ENCODE measurements around the gene LCN1.

Gene LCN1

DNA sequence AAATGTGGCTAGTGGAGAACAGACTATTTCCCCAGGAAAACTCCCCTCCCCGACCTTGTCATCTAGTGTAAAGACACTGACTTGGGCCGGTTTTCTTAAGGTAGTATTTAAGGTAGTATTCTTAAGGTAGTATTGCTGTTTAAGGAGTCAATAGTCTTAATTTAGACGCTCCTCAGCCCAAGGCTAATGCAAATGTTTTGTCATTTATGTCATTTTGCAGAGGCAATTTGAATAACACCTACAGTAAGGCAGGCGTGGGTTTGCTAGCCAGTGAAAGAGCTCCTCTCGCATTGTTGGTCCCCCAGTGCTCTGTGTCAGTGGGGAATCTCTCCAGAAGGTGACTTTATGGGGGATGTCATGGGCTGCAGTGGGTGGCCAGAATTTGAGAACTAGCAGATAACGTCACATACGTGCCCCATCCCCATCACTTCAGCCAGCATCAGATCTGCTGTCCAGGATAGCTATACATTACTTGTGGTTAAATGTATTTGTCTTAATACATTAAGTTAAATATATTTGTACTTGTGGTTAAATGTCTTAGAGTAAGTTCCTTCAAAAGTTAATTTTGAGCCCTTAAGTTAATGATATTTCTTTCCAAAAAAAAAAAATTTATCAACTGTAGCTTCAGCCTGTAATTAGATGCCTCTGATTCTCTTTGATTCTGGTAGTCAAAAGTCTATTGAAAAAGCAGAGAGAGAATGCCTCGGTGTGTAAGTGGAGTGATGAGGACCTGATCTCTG, 39.1 kb upstream of the LCN1 start:
- H3K27me3 ChIP-seq (ENCODE audit: insufficient read depth, low read length): no peaks in the 10 kb centered on the region
- H3K36me3 ChIP-seq (ENCODE audit: insufficient read depth, low read depth, low read length): peaks cover 38% of the 10 kb centered on the region
- no peak overlapping the region for H3K9ac ChIP-seq (ENCODE audit: low read depth, low read length)
- no peak overlapping the region for H3K4me3 ChIP-seq (ENCODE audit: low read length)
- no peak overlapping the region for H3K27ac ChIP-seq (ENCODE audit: low read length)
- H3K9me3 ChIP-seq (ENCODE audit: insufficient read depth, low read depth, low read length): no peaks in the 10 kb centered on the region
- peaks cover 4% of the 10 kb centered on the region; the same call in 1 of the 2 replicates for H3K4me1 ChIP-seq (ENCODE audit: insufficient read depth, low read length)

DNA sequence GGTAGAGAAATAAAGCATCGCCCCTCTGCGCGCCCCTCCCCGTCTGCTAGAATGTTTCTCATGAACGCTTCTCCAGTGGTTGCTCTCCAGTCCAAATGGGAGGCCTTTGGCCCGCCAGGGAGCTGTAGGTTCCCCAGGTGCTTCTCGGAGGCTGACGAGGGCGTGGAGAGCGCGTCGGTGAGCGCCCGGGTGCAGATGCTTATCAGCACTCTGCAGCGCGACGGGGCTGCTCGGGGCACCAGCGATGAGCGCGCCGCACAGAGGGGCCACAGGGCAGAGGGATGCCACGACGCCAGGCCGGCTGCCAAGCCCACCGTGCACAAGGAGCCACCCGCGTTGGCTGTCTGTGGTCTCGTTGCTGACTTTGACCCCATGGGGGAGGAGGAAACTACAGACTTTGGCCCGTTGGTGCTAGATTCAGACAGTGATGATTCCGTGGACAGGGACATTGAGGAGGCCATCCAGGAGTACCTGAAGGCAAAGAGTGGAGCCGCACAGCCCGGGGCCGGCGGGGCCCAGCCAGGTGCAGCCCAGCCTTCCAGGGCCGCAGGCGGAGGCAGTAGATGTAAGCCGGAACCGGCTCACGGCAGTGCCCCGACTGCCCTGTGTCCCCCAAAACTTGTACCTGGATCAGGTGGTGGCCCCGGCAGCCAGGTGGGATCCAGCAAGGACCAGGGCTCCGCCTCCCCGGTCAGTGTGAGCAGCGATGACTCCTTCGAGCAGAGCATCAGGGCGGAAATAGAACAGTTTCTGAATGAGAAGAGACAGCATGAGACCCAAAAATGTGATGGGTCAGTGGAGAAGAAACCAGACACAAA, 36.6 kb upstream of the LCN1 start:
- H3K27me3 ChIP-seq (ENCODE audit: insufficient read depth, low read length): no peaks in the 10 kb centered on the region
- peaks cover 49% of the 10 kb centered on the region for H3K36me3 ChIP-seq (ENCODE audit: insufficient read depth, low read depth, low read length)
- H3K27ac ChIP-seq (ENCODE audit: low read length): no peak overlapping the region
- no peaks in the 10 kb centered on the region for H3K9me3 ChIP-seq (ENCODE audit: insufficient read depth, low read depth, low read length)
- no peak overlapping the region for H3K9ac ChIP-seq (ENCODE audit: low read depth, low read length)
- H3K4me1 ChIP-seq (ENCODE audit: insufficient read depth, low read length): peaks cover 4% of the 10 kb centered on the region; the same call in 1 of the 2 replicates
- H3K4me3 ChIP-seq (ENCODE audit: low read length): no peak overlapping the region

DNA sequence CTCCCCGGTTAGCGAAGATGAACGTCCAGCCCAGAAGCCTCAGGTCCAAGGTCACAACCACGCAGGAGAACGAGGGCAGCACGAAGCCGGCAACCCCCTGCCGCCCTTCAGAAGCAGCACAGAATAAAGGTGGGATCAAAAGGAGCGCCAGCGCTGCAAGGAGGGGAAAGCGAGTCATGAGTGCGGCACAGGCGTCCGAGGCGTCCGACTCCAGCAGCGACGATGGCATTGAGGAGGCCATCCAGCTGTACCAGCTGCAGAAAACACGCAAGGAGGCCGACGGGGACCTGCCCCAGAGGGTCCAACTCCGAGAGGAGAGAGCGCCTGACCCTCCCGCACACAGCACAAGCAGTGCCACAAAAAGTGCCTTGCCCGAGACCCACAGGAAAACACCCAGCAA, 35.9 kb upstream of the LCN1 start:
- Histone ChIP-seq H3K4me3 (ENCODE audit: low read length) (no peak overlapping the region), H3K9me3 (ENCODE audit: insufficient read depth, low read depth, low read length) (no peaks in the 10 kb centered on the region), H3K9ac (ENCODE audit: low read depth, low read length) (no peak overlapping the region), H3K27ac (ENCODE audit: low read length) (no peak overlapping the region), H3K27me3 (ENCODE audit: insufficient read depth, low read length) (no peaks in the 10 kb centered on the region), H3K4me1 (ENCODE audit: insufficient read depth, low read length) (peaks cover 4% of the 10 kb centered on the region; the same call in 1 of the 2 replicates), H3K36me3 (ENCODE audit: insufficient read depth, low read depth, low read length) (peaks cover 49% of the 10 kb centered on the region)

DNA sequence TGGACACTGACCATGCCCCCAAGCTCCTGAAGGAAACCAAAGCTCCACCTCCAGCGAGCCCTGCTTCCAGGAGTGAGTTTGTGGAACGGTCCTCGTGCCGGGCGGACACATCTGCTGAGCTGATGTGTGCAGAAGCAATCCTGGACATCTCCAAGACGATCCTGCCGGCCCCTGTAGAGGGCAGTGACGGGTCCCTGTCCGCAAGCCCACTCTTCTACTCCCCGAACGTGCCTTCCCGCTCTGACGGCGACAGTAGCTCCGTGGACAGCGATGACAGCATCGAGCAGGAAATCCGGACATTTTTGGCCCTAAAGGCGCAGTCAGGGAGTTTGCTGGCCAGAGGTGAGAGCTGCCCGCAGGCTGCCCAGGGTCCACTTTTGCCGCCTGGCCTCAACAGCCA, 35.4 kb upstream of the LCN1 start:
- peaks cover 4% of the 10 kb centered on the region; the same call in 1 of the 2 replicates for H3K4me1 ChIP-seq (ENCODE audit: insufficient read depth, low read length)
- H3K36me3 ChIP-seq (ENCODE audit: insufficient read depth, low read depth, low read length): peaks cover 49% of the 10 kb centered on the region
- no peak overlapping the region for H3K4me3 ChIP-seq (ENCODE audit: low read length)
- no peak overlapping the region for H3K27ac ChIP-seq (ENCODE audit: low read length)
- H3K9me3 ChIP-seq (ENCODE audit: insufficient read depth, low read depth, low read length): no peaks in the 10 kb centered on the region
- no peak overlapping the region for H3K9ac ChIP-seq (ENCODE audit: low read depth, low read length)
- no peaks in the 10 kb centered on the region for H3K27me3 ChIP-seq (ENCODE audit: insufficient read depth, low read length)

DNA sequence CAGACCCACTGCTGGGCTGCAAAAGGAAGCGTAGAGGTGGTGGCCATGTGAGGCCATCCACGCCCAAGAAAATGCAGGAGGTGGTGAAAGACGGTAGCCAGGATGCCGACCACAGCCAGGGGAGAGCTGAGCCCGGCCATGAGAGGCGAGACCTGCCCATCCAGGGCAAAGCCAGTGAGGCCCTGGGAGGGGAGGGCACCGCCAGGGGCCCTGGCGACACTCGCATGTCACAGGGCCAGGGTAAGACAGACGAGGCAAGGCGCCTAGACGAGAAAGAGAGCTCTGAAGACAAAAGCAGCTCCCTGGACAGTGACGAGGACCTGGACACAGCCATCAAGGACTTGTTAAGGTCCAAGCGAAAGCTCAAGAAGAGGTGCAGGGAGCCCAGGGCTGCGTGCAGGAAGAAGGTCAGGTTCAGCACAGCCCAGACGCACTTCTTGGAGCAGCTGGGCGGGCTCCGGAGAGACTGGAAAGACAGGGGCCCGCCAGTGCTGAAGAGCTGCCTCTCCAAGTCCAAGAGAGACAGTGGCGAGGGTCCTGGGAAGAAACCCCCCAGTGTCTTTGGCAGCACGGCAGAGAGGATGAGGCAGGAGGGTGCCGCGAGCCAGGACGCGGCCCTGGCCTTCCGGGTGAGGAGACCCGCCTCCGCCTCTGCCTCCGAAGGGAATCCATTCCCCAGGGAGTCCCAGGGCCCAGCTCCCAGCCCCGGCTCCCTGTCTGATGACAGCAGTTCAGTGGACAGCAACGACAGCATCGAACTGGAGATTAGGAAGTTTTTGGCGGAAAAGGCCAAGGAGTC, 34.8 kb upstream of the LCN1 start:
- H3K27me3 ChIP-seq (ENCODE audit: insufficient read depth, low read length): no peaks in the 10 kb centered on the region
- H3K9me3 ChIP-seq (ENCODE audit: insufficient read depth, low read depth, low read length): no peaks in the 10 kb centered on the region
- H3K36me3 ChIP-seq (ENCODE audit: insufficient read depth, low read depth, low read length): peaks cover 49% of the 10 kb centered on the region
- H3K27ac ChIP-seq (ENCODE audit: low read length): no peak overlapping the region
- 0 out of 2 replicates have a peak, but pooled peaks cover 2% of the 10 kb centered on the region for H3K4me1 ChIP-seq (ENCODE audit: insufficient read depth, low read length)
- no peak overlapping the region for H3K9ac ChIP-seq (ENCODE audit: low read depth, low read length)
- no peak overlapping the region for H3K4me3 ChIP-seq (ENCODE audit: low read length)

GRCh38 chr9:135487281-135488012, 33.8 kb upstream of the LCN1 start:
- no peak overlapping the region for H3K4me3 ChIP-seq (ENCODE audit: low read length)
- 0 out of 2 replicates have a peak, but pooled peaks cover 2% of the 10 kb centered on the region for H3K4me1 ChIP-seq (ENCODE audit: insufficient read depth, low read length)
- H3K36me3 ChIP-seq (ENCODE audit: insufficient read depth, low read depth, low read length): peaks cover 49% of the 10 kb centered on the region
- H3K27ac ChIP-seq (ENCODE audit: low read length): no peak overlapping the region
- no peaks in the 10 kb centered on the region for H3K27me3 ChIP-seq (ENCODE audit: insufficient read depth, low read length)
- no peak overlapping the region for H3K9ac ChIP-seq (ENCODE audit: low read depth, low read length)
- H3K9me3 ChIP-seq (ENCODE audit: insufficient read depth, low read depth, low read length): no peaks in the 10 kb centered on the region

GRCh38 chr9:135488013-135488330, 33.3 kb upstream of the LCN1 start:
- Histone ChIP-seq H3K9ac (ENCODE audit: low read depth, low read length) (no peak overlapping the region), H3K4me1 (ENCODE audit: insufficient read depth, low read length) (0 out of 2 replicates have a peak, but pooled peaks cover 2% of the 10 kb centered on the region), H3K36me3 (ENCODE audit: insufficient read depth, low read depth, low read length) (peaks cover 49% of the 10 kb centered on the region), H3K27ac (ENCODE audit: low read length) (no peak overlapping the region), H3K4me3 (ENCODE audit: low read length) (no peak overlapping the region), H3K9me3 (ENCODE audit: insufficient read depth, low read depth, low read length) (no peaks in the 10 kb centered on the region), H3K27me3 (ENCODE audit: insufficient read depth, low read length) (no peaks in the 10 kb centered on the region)

DNA sequence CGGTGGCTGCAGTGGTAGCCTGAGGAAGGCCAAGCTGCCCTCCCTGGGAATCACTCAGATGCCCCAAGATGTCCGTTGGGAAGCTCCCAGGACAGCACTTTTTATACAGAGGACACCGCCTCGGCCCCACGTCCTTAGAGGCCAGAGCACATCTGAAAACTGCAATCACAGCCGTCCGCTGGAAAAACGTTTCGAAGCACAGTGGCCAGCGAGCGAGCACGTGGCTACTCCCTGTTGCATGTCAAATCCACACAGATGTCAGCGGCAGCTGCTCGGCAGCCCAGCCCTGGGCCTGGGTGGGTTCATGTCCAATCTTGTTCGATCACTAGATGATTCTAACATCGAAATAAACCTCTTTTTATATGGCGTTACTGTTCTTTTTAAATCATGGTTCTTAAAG, 32.7 kb upstream of the LCN1 start:
- H3K27me3 ChIP-seq (ENCODE audit: insufficient read depth, low read length): no peaks in the 10 kb centered on the region
- 0 out of 2 replicates have a peak, but pooled peaks cover 2% of the 10 kb centered on the region for H3K4me1 ChIP-seq (ENCODE audit: insufficient read depth, low read length)
- no peak overlapping the region for H3K4me3 ChIP-seq (ENCODE audit: low read length)
- H3K9ac ChIP-seq (ENCODE audit: low read depth, low read length): no peak overlapping the region
- H3K36me3 ChIP-seq (ENCODE audit: insufficient read depth, low read depth, low read length): peaks cover 45% of the 10 kb centered on the region
- H3K27ac ChIP-seq (ENCODE audit: low read length): no peak overlapping the region
- H3K9me3 ChIP-seq (ENCODE audit: insufficient read depth, low read depth, low read length): no peaks in the 10 kb centered on the region

- H3K9ac ChIP-seq (ENCODE audit: low read depth, low read length): no peak overlapping the region
Measured at GRCh38 chr9:135489188-135489906, 31.9 kb upstream of the LCN1 start.

DNA sequence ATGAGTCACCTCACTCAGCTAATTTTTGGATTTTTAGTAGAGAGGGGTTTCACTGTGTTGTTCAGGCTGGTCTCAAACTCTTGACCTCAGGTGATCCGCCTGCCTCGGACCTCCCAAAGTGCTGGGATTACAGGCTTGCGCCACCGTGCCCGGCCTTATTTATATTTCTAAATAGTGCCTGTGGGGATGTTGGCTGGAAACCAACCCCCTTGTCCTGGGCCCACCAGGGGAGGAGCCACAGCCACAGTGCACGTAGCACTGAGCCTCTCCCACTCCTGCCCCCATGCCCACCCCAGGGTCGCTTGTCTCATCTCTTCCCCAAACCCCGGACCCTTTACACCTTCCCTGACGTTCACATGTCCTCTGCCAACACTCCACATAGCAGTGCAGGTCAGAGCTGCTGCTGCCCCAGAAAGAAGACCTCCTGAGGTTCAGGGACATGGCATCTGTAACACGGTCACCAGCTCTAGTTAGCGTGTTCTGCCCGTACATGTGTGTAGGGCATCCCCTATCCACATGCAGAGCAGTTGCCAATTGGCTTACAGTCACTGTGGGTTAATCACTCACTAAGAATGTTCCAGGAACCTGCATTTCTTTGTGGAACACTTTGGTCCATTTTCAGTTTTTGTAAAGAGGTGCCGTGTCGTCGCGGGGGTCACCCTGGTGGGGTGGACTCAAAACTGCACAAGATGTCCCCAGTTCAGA, 30.9 kb upstream of the LCN1 start:
- no peaks in the 10 kb centered on the region for H3K9me3 ChIP-seq (ENCODE audit: insufficient read depth, low read depth, low read length)
- H3K36me3 ChIP-seq (ENCODE audit: insufficient read depth, low read depth, low read length): peaks cover 28% of the 10 kb centered on the region
- no peaks in the 10 kb centered on the region for H3K27me3 ChIP-seq (ENCODE audit: insufficient read depth, low read length)
- no peak overlapping the region for H3K9ac ChIP-seq (ENCODE audit: low read depth, low read length)
- H3K4me3 ChIP-seq (ENCODE audit: low read length): no peak overlapping the region
- no peak overlapping the region for H3K27ac ChIP-seq (ENCODE audit: low read length)
- H3K4me1 ChIP-seq (ENCODE audit: insufficient read depth, low read length): 0 out of 2 replicates have a peak, but pooled peaks cover 2% of the 10 kb centered on the region

More at GRCh38 chr9:135489188-135489906, 31.9 kb upstream of the LCN1 start:
- Histone ChIP-seq H3K27me3 (ENCODE audit: insufficient read depth, low read length) (no peaks in the 10 kb centered on the region), H3K4me3 (ENCODE audit: low read length) (no peak overlapping the region), H3K4me1 (ENCODE audit: insufficient read depth, low read length) (0 out of 2 replicates have a peak, but pooled peaks cover 2% of the 10 kb centered on the region), H3K36me3 (ENCODE audit: insufficient read depth, low read depth, low read length) (peaks cover 37% of the 10 kb centered on the region), H3K27ac (ENCODE audit: low read length) (no peak overlapping the region), H3K9me3 (ENCODE audit: insufficient read depth, low read depth, low read length) (no peaks in the 10 kb centered on the region)
